HEK293 (cell line): ENCODE measurements around the gene PKNOX1.
"Not testable (repeated sequence)": the region's sequence is repeated elsewhere in the genome, so short reads cannot be mapped to it uniquely, and the experiment has no call there.

ENCODE experiments used
- CTCF ChIA-PET: fragments of 350-600 bp; formaldehyde crosslinking; extraction: SDS; loops from one replicate; lab custom pipeline; 2021; ENCODE audit warnings: antibody characterized with exemption; lab: Yijun Ruan, JAX
- POLR2A ChIA-PET: fragments of 300-600 bp; formaldehyde crosslinking; extraction: SDS; loops from one replicate; lab custom pipeline; 2020; ENCODE audit warnings: antibody characterized with exemption, inconsistent platforms; lab: Yijun Ruan, JAX
- H3K27ac ChIP-seq: fragments of 200-500 bp; sonication (Bioruptor generic); 2 replicates; pipeline ENCODE4 v1.5.1; 2014; ENCODE audit warnings: low read depth, low read length, control low read depth, inconsistent platforms; ENCODE audit errors: extremely low read depth
- H3K36me3 ChIP-seq, 2 experiments: fragments of 200-500 bp in 1 of 2; sonication (Bioruptor generic) in 1 of 2; 1 replicate in 1 of 2; 2 replicates in 1 of 2; pipeline ENCODE4 v1.5.1; 2014 to 2017; ENCODE audit warnings: inconsistent platforms in 2 of 2, low read length in 2 of 2; ENCODE audit not compliant: control insufficient read depth in 2 of 2, insufficient read depth in 1 of 2
- H3K4me1 ChIP-seq: fragments of 200-500 bp; sonication (Bioruptor generic); 2 replicates; pipeline ENCODE4 v1.5.1; 2014; ENCODE audit warnings: mild to moderate bottlenecking, low read length, inconsistent platforms; ENCODE audit not compliant: control insufficient read depth, insufficient read depth
- H3K4me3 ChIP-seq: 2 replicates; pipeline ENCODE4 v1.5.1; 2011; ENCODE audit warnings: low read depth, mild to moderate bottlenecking, control low read depth, low read length, moderate library complexity
- H3K9me3 ChIP-seq: fragments of 200-500 bp; sonication (Bioruptor generic); 2 replicates; pipeline ENCODE4 v1.5.1; 2014; ENCODE audit warnings: low read depth, low read length, inconsistent platforms; ENCODE audit not compliant: control insufficient read depth, insufficient read depth
- HOXC10 ChIP-seq: sonication (generic); formaldehyde crosslinking; IDR thresholded peaks from 2 replicates; pipeline ENCODE4 v1.8.1; 2023; ENCODE audit warnings: mild to moderate bottlenecking, missing genetic modification reagents
- PRDM1 ChIP-seq: fragments of 450-650 bp; formaldehyde crosslinking; IDR thresholded peaks from 2 replicates; pipeline ENCODE4; 2016; ENCODE audit warnings: missing biosample characterization, missing genetic modification characterization
- ZIC2 ChIP-seq: fragments of 450-650 bp; formaldehyde crosslinking; IDR thresholded peaks from 2 replicates; pipeline ENCODE4 v1.5.1; 2016; ENCODE audit warnings: missing biosample characterization, missing genetic modification characterization
- ZNF394 ChIP-seq: fragments of 450-650 bp; formaldehyde crosslinking; IDR thresholded peaks from 2 replicates; pipeline ENCODE4 v1.5.1; 2016; ENCODE audit warnings: missing biosample characterization, missing genetic modification characterization, mild to moderate bottlenecking, moderate library complexity, borderline replicate concordance
- ZNF426 ChIP-seq: fragments of 450-650 bp; formaldehyde crosslinking; IDR thresholded peaks from 2 replicates; pipeline ENCODE4 v1.5.1; 2017; ENCODE audit warnings: missing biosample characterization, missing genetic modification characterization, mild to moderate bottlenecking, inconsistent platforms, moderate library complexity
- ZNF548 ChIP-seq: fragments of 450-650 bp; formaldehyde crosslinking; IDR thresholded peaks from 2 replicates; pipeline ENCODE4 v1.5.1; 2016; ENCODE audit warnings: missing biosample characterization, missing genetic modification characterization
- ZNF558 ChIP-seq: fragments of 450-650 bp; formaldehyde crosslinking; IDR thresholded peaks from 2 replicates; pipeline ENCODE4 v1.5.1; 2016; ENCODE audit warnings: missing biosample characterization, missing genetic modification characterization
- TF ChIP-seq, protein P1 (sequence below): fragments of 450-650 bp; formaldehyde crosslinking; IDR thresholded peaks from 2 replicates; pipeline ENCODE4 v1.5.1; 2016; ENCODE audit warnings: missing biosample characterization, missing genetic modification characterization
- TF ChIP-seq, protein P2 (sequence below): fragments of 450-650 bp; formaldehyde crosslinking; IDR thresholded peaks from 2 replicates; pipeline ENCODE4 v1.5.1; 2016; ENCODE audit warnings: missing biosample characterization, missing genetic modification characterization

The PKNOX1 gene

GRCh38 chr21:42925114-42925926 lies 49.0 kb upstream of the PKNOX1 start, which contains the start of gene ERVH48-1:
Gene ERVH48-1 (minus strand): TSS chr21:42925630. CDS start chr21:42919006, 6,624 bp downstream.
- ChIA-PET POLR2A (no interaction called here), CTCF (no interaction called here)
- no peak within 1 kb of the TSS; the same call in 1 of the 2 replicates for H3K27ac ChIP-seq
- no peaks in the 10 kb centered on the region for H3K9me3 ChIP-seq
- TF ChIP-seq, protein P1, sequence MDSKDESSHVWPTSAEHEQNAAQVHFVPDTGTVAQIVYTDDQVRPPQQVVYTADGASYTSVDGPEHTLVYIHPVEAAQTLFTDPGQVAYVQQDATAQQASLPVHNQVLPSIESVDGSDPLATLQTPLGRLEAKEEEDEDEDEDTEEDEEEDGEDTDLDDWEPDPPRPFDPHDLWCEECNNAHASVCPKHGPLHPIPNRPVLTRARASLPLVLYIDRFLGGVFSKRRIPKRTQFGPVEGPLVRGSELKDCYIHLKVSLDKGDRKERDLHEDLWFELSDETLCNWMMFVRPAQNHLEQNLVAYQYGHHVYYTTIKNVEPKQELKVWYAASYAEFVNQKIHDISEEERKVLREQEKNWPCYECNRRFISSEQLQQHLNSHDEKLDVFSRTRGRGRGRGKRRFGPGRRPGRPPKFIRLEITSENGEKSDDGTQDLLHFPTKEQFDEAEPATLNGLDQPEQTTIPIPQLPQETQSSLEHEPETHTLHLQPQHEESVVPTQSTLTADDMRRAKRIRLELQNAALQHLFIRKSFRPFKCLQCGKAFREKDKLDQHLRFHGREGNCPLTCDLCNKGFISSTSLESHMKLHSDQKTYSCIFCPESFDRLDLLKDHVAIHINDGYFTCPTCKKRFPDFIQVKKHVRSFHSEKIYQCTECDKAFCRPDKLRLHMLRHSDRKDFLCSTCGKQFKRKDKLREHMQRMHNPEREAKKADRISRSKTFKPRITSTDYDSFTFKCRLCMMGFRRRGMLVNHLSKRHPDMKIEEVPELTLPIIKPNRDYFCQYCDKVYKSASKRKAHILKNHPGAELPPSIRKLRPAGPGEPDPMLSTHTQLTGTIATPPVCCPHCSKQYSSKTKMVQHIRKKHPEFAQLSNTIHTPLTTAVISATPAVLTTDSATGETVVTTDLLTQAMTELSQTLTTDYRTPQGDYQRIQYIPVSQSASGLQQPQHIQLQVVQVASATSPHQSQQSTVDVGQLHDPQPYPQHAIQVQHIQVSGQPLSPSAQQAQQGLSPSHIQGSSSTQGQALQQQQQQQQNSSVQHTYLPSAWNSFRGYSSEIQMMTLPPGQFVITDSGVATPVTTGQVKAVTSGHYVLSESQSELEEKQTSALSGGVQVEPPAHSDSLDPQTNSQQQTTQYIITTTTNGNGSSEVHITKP (tag by site-specific recombination), result 0 out of 2 replicates have a peak, but pooled peaks have one; percentile 13
- TF ChIP-seq ZNF558 (tag by site-specific recombination), result no peak
- no peak within 1 kb of the TSS for H3K4me3 ChIP-seq
- no peaks in the 10 kb centered on the region for H3K36me3 ChIP-seq
- H3K4me1 ChIP-seq, result no peaks in the 10 kb centered on the region; the same call in 1 of the 2 replicates

DNA sequence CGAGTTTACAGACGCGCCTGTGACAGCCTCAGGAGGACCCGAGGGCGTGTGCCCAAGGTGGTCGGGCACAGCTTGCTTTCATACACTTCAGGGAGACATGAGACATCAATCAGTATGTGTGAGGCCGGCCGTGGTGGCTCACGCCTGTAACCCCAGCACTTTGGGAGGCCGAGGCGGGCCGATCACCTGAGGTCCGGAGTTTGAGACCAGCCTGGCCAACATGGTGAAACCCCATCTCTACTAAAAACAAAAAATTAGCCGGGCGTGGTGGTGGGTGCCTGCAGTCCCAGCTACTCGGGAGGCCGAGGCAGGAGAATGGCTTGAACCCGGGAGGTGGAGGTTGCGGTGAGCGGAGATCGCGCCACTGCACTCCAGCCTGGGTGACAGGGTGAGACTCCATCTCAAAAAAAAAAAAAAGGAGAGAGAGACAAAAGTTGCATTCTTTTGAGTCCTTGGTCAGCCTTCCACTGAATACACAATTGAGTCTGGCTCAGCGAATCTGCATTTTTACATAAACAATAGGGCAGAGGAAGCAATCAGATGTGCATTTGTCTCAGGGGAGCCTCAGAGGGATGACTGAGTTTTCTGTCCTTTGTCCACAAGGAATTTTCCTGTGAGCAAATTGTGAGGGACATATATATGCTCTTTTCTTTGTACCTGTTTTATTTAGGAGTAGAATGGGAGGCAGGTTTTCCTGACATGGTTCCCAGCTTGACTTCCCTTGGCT lies 46.7 kb upstream of the PKNOX1 start:
- CTCF ChIA-PET, H3K4me3 ChIP-seq, POLR2A ChIA-PET, H3K27ac ChIP-seq, H3K9me3 ChIP-seq, H3K36me3 ChIP-seq, H3K4me1 ChIP-seq: not testable (repeated sequence)

GRCh38 chr21:42929969-42930368 lies 44.4 kb upstream of the PKNOX1 start:
- TF ChIP-seq, protein P2, sequence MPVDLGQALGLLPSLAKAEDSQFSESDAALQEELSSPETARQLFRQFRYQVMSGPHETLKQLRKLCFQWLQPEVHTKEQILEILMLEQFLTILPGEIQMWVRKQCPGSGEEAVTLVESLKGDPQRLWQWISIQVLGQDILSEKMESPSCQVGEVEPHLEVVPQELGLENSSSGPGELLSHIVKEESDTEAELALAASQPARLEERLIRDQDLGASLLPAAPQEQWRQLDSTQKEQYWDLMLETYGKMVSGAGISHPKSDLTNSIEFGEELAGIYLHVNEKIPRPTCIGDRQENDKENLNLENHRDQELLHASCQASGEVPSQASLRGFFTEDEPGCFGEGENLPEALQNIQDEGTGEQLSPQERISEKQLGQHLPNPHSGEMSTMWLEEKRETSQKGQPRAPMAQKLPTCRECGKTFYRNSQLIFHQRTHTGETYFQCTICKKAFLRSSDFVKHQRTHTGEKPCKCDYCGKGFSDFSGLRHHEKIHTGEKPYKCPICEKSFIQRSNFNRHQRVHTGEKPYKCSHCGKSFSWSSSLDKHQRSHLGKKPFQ, result 0 out of 2 replicates have a peak, but pooled peaks have one; percentile 39
- TF ChIP-seq ZNF548 (tag by site-specific recombination), result no peak
- no peak for TF ChIP-seq ZNF394 (tag by site-specific recombination)
- no peak for TF ChIP-seq PRDM1 (tag by site-specific recombination)
- TF ChIP-seq HOXC10 (CRISPR knock-in tag), result no peak
- peak; percentile 43; the same call in 1 of the 2 replicates for TF ChIP-seq ZIC2
- Histone ChIP-seq H3K4me1 (no peaks in the 10 kb centered on the region), H3K9me3 (no peaks in the 10 kb centered on the region), H3K4me3 (no peak overlapping the region), H3K36me3 (no peaks in the 10 kb centered on the region), H3K27ac (no peak overlapping the region)
- POLR2A ChIA-PET, result no interaction called here
- CTCF ChIA-PET, result no interaction called here

DNA sequence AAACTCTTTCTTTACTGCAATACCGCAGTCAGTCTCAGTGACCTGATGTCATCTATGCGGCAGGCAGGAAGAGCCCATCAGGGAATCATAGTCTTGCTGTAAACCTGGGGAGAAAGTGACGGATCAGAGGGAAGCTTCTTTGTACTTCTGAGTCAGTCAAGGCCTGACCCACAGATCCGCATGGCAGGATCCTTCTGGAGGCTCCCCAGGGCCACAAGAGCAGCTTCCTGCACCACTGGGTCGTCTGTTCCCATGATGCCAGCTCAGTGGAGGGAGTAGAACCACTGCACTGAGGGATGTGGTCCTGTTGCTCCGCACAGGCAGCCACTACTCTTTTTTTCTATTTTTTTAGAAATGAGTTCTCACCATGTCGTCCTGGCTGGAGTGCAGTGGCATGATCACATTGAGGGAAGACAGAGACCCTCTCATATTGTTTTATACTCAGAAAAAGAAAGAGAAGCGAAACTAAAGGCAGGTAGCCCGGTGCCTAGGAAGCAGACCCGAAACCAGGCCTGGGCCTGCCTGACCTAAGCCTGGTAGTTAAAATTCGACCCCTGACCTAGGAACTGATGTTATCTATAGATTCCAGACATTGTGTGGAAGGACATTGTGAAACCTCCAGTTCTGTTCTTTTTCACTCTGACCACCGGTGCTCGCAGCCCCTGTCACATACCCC lies 42.7 kb upstream of the PKNOX1 start:
- Histone ChIP-seq H3K4me1 (no peaks in the 10 kb centered on the region), H3K27ac (no peak overlapping the region)
- TF ChIP-seq ZNF426 (tag by site-specific recombination), result no peak
- peak; percentile 83 for TF ChIP-seq ZIC2
- TF ChIP-seq, all 188 proteins: peak for 1
- ChIA-PET CTCF (interaction anchor here (0.7 kb wide), 1 partner anchor 258 kb away, joined by 3 read pairs; no protein-coding TSS in a partner anchor), POLR2A (no interaction called here)
- no peak overlapping the region for H3K4me3 ChIP-seq
- no peaks in the 10 kb centered on the region for H3K36me3 ChIP-seq
- no peaks in the 10 kb centered on the region for H3K9me3 ChIP-seq

GRCh38 chr21:42932378-42933136 lies 41.8 kb upstream of the PKNOX1 start:
- H3K4me3 ChIP-seq, H3K36me3 ChIP-seq, H3K4me1 ChIP-seq, H3K27ac ChIP-seq, H3K9me3 ChIP-seq, CTCF ChIA-PET, POLR2A ChIA-PET: not testable (repeated sequence)
